ENCODE results near the gene RIPK1. TPM values are rescaled to one million over a fixed set of nuclear protein-coding genes. Genes with fewer than 3 reads are reported as not detected.

The RIPK1 gene
- total and polyA plus RNA-seq, 2 experiments from 2014 or later = 15.3 to 26.2 TPM

- Histone ChIP-seq H3K9me3 (ENCODE audit: low read depth) (no peaks in the 10 kb centered on the region), H3K27me3 (replicated peaks; ENCODE audit: insufficient read depth) (no peaks in the 10 kb centered on the region)
- in situ Hi-C loops (cut with MboI) = no loop called here
Measured at GRCh38 chr6:3036861-3037637, 31.2 kb upstream of the RIPK1 start.

GRCh38 chr6:3037638-3038365, 30.5 kb upstream of the RIPK1 start:
- H3K9me3 ChIP-seq (ENCODE audit: low read depth) = no peaks in the 10 kb centered on the region
- H3K36me3 ChIP-seq (ENCODE audit: low read depth) = no peaks in the 10 kb centered on the region
- H3K27me3 ChIP-seq (replicated peaks; ENCODE audit: insufficient read depth) = no peaks in the 10 kb centered on the region
- H3K9me2 ChIP-seq (ENCODE audit: insufficient read depth) = no peaks in the 10 kb centered on the region
- H3K4me3 ChIP-seq = no peak overlapping the region
- H3K4me1 ChIP-seq (ENCODE audit: insufficient read depth) = no peaks in the 10 kb centered on the region
- WGBS, 2 experiments (ENCODE audit: low coverage in 1 of 2, low lambda C conversion rate in 2 of 2, missing lambda C conversion rate in 2 of 2) = 47 to 56% methylated on average over 7 of the region's 7 CpGs
- in situ Hi-C loops (cut with MboI) = no loop called here
- H4K20me1 ChIP-seq (ENCODE audit: insufficient read depth) = no peaks in the 10 kb centered on the region
- no peak overlapping the region for H3K9ac ChIP-seq
- no peak overlapping the region for H3K4me2 ChIP-seq (ENCODE audit: unreplicated experiment)
- H3K27ac ChIP-seq = no peak overlapping the region
- DNase-seq = no peak
- no peaks in the 10 kb centered on the region for H3F3A ChIP-seq (ENCODE audit: insufficient read depth)
- TF ChIP-seq EZH2 (IDR thresholded peaks at IDR 0.05; ENCODE audit: insufficient read depth, poor library complexity, severe bottlenecking) = no peak
- TF ChIP-seq EZH2phosphoT487 (IDR thresholded peaks at IDR 0.05; ENCODE audit: insufficient read depth, low read depth) = no peak
- no peak overlapping the region for H2AFZ ChIP-seq
- H3K79me2 ChIP-seq (ENCODE audit: insufficient read depth) = no peaks in the 10 kb centered on the region

More at GRCh38 chr6:3036861-3037637, 31.2 kb upstream of the RIPK1 start:
- Histone ChIP-seq H3K9me2 (ENCODE audit: insufficient read depth) (no peaks in the 10 kb centered on the region), H3K9ac (no peak overlapping the region), H3K27ac (no peak overlapping the region), H3F3A (ENCODE audit: insufficient read depth) (no peaks in the 10 kb centered on the region), H3K4me2 (ENCODE audit: unreplicated experiment) (no peak overlapping the region), H4K20me1 (ENCODE audit: insufficient read depth) (no peaks in the 10 kb centered on the region), H3K4me3 (no peak overlapping the region), H3K79me2 (ENCODE audit: insufficient read depth) (no peaks in the 10 kb centered on the region), H3K36me3 (ENCODE audit: low read depth) (no peaks in the 10 kb centered on the region), H2AFZ (no peak overlapping the region), H3K4me1 (ENCODE audit: insufficient read depth) (no peaks in the 10 kb centered on the region)
- 74 to 75% methylated on average over 18 to 19 of the region's 19 CpGs for WGBS, 2 experiments (ENCODE audit: low coverage in 1 of 2, low lambda C conversion rate in 2 of 2, missing lambda C conversion rate in 2 of 2)
- TF ChIP-seq EZH2phosphoT487 (IDR thresholded peaks at IDR 0.05; ENCODE audit: insufficient read depth, low read depth) (no peak), EZH2 (IDR thresholded peaks at IDR 0.05; ENCODE audit: insufficient read depth, poor library complexity, severe bottlenecking) (no peak)
- DNase-seq = no peak

DNA sequence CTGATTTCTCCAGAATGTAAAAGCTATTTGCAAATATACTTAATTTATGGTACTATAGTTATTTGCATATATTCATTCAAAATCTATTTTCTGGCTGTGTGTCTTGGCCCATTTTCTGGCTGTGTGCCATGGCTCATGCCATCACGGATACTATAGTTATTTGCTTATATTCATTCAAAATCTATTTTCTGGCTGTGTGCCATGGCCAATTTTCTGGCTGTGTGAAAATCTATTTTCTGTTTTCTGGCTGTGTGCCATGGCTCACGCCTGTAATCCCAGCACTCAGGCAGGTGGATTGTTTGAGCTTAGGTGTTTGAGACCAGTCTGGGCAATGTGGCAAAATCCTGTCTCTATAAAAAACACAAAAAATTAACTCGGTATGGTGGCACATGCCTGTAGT, 28.9 kb upstream of the RIPK1 start:
- 60 to 61% methylated on average over 3 of the region's 3 CpGs for WGBS, 2 experiments (ENCODE audit: low coverage in 1 of 2, low lambda C conversion rate in 2 of 2, missing lambda C conversion rate in 2 of 2)
- in situ Hi-C loops (cut with MboI) = no loop called here
- H3K27me3 ChIP-seq (replicated peaks; ENCODE audit: insufficient read depth) = no peaks in the 10 kb centered on the region
- H3K4me2 ChIP-seq (ENCODE audit: unreplicated experiment) = no peak overlapping the region
- TF ChIP-seq EZH2 (IDR thresholded peaks at IDR 0.05; ENCODE audit: insufficient read depth, poor library complexity, severe bottlenecking) (no peak), EZH2phosphoT487 (IDR thresholded peaks at IDR 0.05; ENCODE audit: insufficient read depth, low read depth) (no peak)
- DNase-seq = no peak
- no peak overlapping the region for H3K4me3 ChIP-seq
- H2AFZ ChIP-seq = no peak overlapping the region
- no peaks in the 10 kb centered on the region for H3K9me2 ChIP-seq (ENCODE audit: insufficient read depth)
- H3F3A ChIP-seq (ENCODE audit: insufficient read depth) = no peaks in the 10 kb centered on the region
- no peaks in the 10 kb centered on the region for H4K20me1 ChIP-seq (ENCODE audit: insufficient read depth)
- H3K79me2 ChIP-seq (ENCODE audit: insufficient read depth) = no peaks in the 10 kb centered on the region
- H3K4me1 ChIP-seq (ENCODE audit: insufficient read depth) = no peaks in the 10 kb centered on the region
- no peaks in the 10 kb centered on the region for H3K9me3 ChIP-seq (ENCODE audit: low read depth)
- H3K27ac ChIP-seq = no peak overlapping the region
- no peaks in the 10 kb centered on the region for H3K36me3 ChIP-seq (ENCODE audit: low read depth)
- no peak overlapping the region for H3K9ac ChIP-seq

GRCh38 chr6:3041147-3041546, 27.1 kb upstream of the RIPK1 start:
- no peak overlapping the region for H3K9ac ChIP-seq
- TF ChIP-seq EZH2phosphoT487 (IDR thresholded peaks at IDR 0.05; ENCODE audit: insufficient read depth, low read depth) (no peak), EZH2 (IDR thresholded peaks at IDR 0.05; ENCODE audit: insufficient read depth, poor library complexity, severe bottlenecking) (no peak)
- H3F3A ChIP-seq (ENCODE audit: insufficient read depth) = no peaks in the 10 kb centered on the region
- no peak overlapping the region for H3K4me2 ChIP-seq (ENCODE audit: unreplicated experiment)
- H3K36me3 ChIP-seq (ENCODE audit: low read depth) = no peaks in the 10 kb centered on the region
- no peaks in the 10 kb centered on the region for H3K9me2 ChIP-seq (ENCODE audit: insufficient read depth)
- no peaks in the 10 kb centered on the region for H3K27me3 ChIP-seq (replicated peaks; ENCODE audit: insufficient read depth)
- no peaks in the 10 kb centered on the region for H3K4me1 ChIP-seq (ENCODE audit: insufficient read depth)
- no peak for DNase-seq
- in situ Hi-C loops (cut with MboI) = no loop called here
- H4K20me1 ChIP-seq (ENCODE audit: insufficient read depth) = no peaks in the 10 kb centered on the region
- H3K27ac ChIP-seq = no peak overlapping the region
- WGBS, 2 experiments (ENCODE audit: low coverage in 1 of 2, low lambda C conversion rate in 2 of 2, missing lambda C conversion rate in 2 of 2) = 83 to 85% methylated on average over 3 of the region's 3 CpGs
- no peak overlapping the region for H2AFZ ChIP-seq
- no peaks in the 10 kb centered on the region for H3K79me2 ChIP-seq (ENCODE audit: insufficient read depth)
- no peak overlapping the region for H3K4me3 ChIP-seq
- no peaks in the 10 kb centered on the region for H3K9me3 ChIP-seq (ENCODE audit: low read depth)

All from GM23248 (cell line).